ENCODE data around the gene SUN1.

Gene SUN1

GRCh38 chr7:815284-816216, 16.7 kb upstream of the SUN1 start:
- no peak for DNase-seq

- DNase-seq: peak; percentile 92
These were observed 16.0 kb upstream of the SUN1 start for GRCh38 chr7:816300-816750.

- DNase-seq: no peak
These were observed 15.3 kb upstream of the SUN1 start for GRCh38 chr7:816751-817671.

- no peak for DNase-seq
These were observed 14.1 kb upstream of the SUN1 start for GRCh38 chr7:818031-818699.

- no peak for DNase-seq
These were observed 11.9 kb upstream of the SUN1 start for GRCh38 chr7:820341-820740.

GRCh38 chr7:821688-822087, 10.6 kb upstream of the SUN1 start:
- no peak for DNase-seq

- no peak for DNase-seq
These were observed 9.5 kb upstream of the SUN1 start for GRCh38 chr7:822692-823276.

- no peak for DNase-seq
These were observed 8.6 kb upstream of the SUN1 start for GRCh38 chr7:823649-824048.

- no peak for DNase-seq
These were observed 8.2 kb upstream of the SUN1 start for GRCh38 chr7:824081-824480.

GRCh38 chr7:824664-825063, 7.6 kb upstream of the SUN1 start:
- no peak for DNase-seq

GRCh38 chr7:825386-825785, 6.9 kb upstream of the SUN1 start:
- no peak for DNase-seq

GRCh38 chr7:826230-826917, 5.9 kb upstream of the SUN1 start:
- DNase-seq: no peak

GRCh38 chr7:828793-829561, 3.3 kb upstream of the SUN1 start:
- no peak for DNase-seq

- DNase-seq: no peak
These were observed 2.2 kb upstream of the SUN1 start for GRCh38 chr7:830069-830468.

- DNase-seq: peak; percentile 84
These were observed 595 bp upstream of the SUN1 start for GRCh38 chr7:831596-832166.

- no peak for DNase-seq
These were observed 720 bp downstream of the SUN1 start for GRCh38 chr7:832968-833424.

- DNase-seq: no peak
These were observed 1.5 kb downstream of the SUN1 start for GRCh38 chr7:833601-834258.

- no peak for DNase-seq
These were observed 2.0 kb downstream of the SUN1 start for GRCh38 chr7:834277-834676.

- no peak for DNase-seq
These were observed 2.7 kb downstream of the SUN1 start for GRCh38 chr7:835021-835420.

All from amniotic stem cell (primary cell).